Activated T-cell treated with anti-CD3 and anti-CD28 coated beads, Interleukin-2, amount 50 U/mL, for 1 hour (primary cell): ENCODE data around the gene RING1.

Source experiments
- DNase-seq: peaks from one replicate; pipeline ENCODE4 v3.0.0-alpha.2; 2020

Gene RING1

DNA sequence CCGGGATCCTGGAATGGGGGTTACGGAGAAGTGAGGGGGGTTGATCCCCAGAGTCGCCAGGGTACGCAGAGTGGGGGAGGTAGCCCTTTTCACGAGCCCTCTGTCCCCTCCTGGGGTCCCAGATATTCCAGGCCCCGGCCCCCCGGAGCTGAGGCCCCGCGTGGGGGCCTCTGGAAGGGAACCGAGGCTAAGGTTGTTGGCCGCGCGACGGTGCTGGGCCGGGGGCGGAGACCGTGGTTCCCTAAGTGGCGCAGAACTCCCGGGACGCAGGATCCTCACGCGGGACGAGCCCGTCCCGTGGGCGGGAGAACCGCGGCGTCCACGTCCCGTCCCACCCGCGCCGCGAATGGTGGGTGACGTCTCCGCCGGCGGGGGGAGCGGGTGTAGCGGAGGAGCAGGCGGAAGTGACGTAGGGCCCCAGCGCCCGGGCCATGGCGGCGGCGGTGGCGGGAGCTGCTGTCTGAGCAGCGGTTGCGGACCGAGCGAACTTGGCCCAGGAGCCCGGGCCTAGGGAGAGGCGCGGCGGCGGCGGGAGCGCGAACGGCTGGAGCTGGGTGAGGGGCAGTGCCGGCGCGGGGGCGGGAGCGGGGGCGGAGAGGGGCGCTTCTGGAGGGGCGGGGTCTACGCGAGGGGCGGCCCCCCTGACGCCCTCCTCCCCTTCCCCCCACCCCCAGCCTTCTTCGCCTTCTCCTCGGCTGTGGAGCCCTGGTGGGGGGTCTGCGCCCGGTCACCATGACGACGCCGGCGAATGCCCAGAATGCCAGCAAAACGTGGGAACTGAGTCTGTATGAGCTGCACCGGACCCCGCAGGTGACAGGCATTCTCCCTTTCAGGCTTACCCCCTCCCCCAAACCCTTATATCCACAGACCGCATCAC is at the start of gene RING1:
RING1 (plus strand) TSS at position 410 of the 877 bp plus-strand sequence; CDS start at position 733, 323 bp downstream.
- DNase-seq, result peak; percentile 91

DNA sequence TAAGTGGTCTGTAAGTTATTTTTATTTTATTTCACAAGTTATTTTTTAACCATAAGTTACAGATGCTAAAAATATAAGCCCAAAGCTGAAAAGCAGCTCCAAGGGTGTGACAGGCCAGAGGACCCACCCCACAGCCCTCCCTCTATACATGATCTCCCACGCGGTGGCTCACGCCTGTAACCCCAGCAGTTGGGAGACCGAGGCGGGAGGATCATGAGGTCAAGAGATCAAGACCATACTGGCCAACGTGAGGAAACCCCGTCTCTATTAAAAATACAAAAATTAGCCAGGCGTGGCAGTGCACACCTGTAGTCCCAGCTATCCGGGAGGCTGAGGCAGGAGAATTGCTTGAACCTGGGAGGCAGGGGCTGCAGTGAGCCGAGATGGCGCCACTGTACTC is 48.2 kb upstream of the RING1 start:
- DNase-seq, result no peak

DNA sequence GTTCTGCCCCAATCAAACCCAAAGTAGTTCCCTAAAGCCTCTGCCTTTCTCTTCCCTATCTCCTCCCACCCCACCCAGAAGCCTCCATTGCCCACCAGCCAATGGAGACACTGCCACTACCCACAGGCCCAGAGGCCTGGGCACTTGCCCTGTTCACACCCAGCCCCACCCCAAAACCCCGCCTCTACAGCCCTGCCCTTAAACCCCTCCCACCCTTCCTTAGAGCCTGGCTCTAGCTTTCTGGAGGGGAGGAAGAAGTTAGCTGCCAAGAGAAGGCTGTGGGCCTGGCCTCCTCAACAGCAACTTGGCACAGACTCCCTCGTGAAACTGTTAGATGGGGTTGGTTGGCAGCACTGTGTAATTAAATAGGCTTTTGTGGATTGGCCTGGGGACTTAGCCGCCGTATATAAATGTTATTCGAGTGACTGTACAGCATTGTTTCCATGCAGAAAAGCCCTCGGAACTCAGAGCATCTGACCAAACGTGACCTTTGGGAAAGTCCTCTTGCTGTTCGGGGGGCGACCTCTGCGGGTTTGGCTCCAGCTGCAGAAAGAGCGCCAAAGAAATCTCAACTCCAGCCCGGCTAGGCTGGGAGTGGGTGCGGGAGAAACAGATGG is 47.5 kb upstream of the RING1 start:
- no peak for DNase-seq

DNA sequence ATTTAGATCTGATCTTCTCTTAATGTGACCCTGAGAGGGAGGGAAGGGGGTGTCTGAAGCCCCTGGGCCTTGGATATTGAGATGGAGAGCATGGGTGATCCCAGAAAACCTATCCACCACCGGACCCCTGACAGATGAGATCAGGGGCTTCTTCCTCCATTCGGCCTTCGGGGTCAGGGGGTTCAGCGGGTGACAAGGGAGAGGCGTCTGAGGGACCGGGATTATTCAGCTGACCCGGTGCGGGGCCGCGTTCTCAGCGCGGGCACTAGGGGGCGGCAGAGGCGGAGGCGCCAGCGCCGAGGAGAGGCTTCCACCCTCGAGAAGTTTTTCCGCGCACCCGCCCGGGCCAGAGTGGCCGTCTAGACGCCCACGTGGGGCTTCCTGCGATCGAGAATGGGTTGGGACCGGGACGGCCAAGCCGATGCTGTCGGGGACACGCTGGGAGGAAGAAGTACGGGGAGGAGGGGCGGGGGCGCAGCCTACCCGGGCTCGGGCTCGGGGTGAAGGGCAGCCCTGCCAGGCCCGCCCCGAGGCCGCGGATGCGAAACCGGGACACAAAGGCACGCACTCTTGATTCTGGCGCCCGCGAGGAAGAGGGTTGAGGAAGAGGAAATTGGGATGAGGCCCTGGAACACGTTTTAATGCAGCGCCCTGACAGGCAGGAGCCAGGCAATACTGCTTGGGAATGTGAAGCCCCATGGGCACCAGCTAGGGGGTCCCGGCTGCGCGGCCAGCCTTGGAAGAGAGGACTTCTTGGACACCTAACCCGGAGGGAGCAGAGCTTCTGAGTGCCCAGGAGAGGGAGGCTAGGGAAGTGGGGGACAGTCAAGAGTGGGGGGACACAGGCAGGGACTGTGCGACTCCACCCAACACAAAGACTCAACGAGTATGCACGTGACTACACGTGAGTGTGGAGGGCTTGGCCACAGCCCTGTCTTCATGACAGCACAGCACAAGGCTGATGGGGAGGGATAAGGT is 46.7 kb upstream of the RING1 start:
- DNase-seq, result peak; percentile 89

DNA sequence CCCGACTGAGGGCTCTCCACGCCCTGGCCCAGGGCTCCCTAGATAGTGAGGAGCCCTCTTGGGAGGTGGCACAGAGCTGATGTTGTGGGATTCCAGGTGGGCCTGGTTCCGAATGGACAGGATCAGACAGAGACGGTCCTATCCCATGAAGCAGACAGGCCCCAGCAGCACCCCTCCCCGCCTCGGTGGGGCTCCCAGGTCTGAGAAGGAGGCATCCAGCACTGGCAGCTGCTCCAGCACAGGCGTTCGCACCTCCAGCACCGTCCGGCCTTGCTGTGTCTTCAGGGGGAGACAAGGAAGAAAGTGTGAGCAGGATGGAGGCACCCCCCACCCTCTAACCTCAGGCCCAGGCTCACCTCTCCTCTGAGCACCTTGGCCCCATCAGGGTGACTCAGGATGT is 44.8 kb upstream of the RING1 start:
- no peak for DNase-seq

DNA sequence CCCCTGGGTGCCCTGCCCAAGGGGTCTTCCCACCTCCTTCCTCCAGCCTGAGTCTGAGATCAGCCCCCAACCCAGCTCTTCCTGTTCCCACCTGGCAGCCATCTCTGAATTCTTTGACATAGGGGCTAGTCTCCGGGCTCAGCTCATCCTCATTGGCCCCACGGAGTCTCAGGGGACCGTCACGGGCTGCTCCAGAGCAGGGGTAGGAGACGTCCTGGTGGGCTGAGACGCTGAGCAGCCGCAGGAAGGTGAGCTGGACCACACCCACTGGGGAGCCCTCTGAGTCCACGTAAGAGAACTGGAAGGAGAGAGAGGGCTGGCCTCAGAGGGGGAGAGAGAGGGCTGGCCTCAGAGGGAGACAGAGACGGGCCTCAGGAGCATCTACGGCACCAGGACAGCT is 44.1 kb upstream of the RING1 start:
- DNase-seq, result no peak

DNA sequence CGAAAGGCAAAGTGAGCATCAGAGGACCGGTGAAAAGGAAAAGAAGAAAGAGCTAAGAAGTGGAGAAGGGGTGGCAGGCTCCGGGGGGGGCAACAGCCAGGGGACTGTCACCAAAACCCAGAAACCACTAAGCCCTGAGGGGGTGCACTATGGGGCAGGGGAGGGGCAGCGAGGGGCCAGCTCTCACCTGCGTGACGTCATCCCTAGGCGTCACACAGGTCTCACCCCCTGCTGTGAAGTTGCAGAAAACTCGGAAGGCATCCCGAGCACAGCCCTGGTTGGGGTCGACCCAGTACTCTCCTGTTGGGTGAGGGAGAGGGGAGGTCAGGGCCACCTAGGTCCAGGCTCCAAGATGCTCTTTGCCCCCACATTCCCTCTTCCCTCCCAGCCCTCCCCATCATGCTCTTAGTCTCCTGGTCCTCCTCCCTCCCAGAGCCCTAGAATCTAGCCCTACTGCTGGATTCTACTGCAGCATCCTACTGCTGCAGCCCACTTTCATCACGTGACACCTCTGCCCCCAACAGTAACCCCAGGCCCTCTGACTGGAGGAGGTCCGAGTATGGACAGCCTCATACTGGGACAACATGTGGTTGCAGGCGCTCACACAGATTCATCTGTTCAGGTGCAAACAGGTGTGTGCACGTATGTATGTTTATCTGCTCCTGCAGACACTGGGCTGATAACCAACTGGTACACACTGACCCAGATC is 43.5 kb upstream of the RING1 start:
- no peak for DNase-seq

DNA sequence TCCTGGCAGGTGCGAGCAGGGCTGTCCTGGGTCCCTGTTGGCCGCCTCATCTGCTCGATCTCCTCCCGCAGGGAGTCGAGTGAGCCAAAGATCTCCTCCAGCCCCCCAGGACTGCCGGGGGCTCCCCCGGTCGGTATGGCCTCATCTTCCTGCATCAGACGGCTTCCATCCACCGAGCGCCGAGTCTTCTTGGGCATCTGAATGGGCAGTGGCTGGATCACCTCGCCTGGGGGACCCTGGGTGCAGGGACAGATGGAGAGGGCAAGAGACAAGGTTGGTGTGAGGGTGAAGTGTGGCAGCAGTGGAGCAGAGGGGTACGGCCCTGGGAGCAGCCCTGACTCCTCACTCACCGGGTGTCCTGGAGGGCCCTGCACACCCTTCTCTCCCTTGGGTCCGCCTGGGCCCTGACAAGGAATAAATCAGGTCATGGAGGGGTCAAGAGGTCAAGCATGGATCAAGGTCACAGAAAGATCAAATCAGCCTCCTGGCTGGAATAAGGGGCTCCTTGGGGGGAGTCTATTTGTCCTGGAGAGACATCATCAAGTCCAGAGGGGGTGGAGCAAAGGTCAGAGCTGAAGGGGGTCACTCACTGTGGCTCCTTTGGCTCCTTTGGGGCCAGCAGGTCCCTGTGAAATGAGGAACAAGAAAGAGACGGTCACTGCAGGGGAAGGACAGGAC is 42.6 kb upstream of the RING1 start:
- DNase-seq, result no peak

DNA sequence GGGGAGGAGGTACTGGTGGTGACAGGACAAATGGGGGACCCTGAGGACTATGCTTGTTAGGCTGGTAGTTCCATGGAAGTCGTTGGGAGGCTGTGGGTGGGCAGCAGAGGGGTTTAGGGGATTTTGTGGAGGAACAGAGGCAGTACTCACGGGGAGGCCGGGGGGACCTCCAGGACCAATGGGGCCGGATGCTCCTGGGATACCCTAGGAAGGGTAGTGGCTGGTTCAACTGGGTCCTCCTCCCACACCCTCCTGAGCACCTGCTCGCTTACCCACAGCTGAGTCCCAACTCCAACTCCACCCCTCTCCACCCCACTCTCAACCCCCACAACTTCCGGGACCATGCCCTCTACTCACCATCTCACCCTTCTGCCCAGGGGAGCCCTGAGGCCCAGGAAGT is 41.9 kb upstream of the RING1 start:
- DNase-seq, result no peak

DNA sequence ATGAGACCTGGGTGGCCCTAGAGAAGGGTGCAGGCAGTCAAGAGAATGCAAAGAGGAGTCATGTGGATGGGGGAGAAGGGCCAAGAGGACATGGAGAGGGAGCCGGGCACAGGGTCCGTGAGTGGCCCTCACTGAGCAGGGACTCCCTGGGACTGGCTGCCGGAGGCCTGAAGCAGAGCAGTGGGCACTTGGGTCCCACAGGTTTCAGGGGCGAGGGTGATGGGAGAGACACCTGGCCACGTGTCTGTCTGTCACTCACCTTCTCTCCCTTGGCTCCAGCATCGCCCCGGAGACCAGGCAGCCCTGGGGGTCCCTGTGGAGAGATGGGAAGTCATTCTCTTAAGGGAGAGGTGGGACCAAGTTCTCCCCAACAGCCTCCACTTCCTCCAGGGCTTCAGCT is 41.5 kb upstream of the RING1 start:
- no peak for DNase-seq

DNA sequence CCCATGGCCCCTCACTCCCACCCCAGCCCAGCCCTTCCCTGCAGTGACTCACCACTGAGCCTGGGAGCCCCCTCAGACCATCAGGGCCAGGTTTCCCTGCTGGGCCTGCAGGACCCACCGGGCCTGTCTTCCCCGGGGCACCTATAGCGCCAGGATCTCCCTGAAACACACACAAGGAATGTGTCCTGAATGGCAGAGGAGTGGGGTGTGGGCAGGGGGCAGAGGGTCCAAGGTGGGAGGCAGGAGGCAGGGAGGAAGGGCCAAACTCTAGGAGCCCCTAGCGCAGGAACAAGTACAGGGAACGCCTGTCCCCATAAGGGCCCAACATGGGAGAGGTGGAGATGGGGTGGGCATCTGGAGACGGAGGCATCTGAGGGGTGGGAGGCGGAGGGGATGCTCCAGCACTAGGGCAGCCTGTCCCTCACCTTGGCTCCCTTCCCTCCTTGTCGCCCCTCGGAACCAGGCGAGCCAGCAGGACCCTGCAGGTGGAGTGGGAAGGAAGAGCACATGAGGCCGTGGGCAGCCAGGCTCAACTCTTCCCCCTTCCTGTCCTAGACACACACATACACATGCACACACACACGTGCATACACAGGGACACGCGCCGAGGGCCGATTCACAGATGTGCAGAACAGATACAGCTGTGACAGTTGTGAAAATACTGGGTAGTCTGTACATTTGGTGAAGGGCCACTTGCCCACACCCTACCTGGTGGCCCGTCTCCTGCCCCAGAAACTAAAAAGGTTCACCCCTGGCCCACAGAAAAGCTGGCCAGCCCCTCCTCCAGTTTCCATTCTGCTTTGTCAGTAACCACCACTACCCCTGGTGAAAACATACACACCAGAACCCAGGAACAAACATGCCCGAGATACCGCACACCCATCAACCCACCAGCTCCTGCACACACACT is 40.7 kb upstream of the RING1 start:
- DNase-seq, result no peak

DNA sequence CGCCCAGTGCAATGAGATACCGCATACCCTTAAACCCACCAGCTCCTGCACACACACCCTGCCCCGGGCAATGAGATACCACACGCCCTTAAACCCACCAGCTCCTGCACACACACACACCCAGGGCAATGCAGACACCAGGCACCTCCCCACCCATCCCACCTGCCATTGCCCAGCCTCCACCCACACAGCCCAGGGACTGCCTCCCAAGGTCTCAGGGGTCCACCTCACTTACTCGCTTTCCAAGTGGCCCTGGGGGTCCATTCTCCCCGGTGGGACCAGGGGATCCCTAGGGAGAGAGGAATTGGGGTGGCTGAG is 40.1 kb upstream of the RING1 start:
- DNase-seq, result no peak

DNA sequence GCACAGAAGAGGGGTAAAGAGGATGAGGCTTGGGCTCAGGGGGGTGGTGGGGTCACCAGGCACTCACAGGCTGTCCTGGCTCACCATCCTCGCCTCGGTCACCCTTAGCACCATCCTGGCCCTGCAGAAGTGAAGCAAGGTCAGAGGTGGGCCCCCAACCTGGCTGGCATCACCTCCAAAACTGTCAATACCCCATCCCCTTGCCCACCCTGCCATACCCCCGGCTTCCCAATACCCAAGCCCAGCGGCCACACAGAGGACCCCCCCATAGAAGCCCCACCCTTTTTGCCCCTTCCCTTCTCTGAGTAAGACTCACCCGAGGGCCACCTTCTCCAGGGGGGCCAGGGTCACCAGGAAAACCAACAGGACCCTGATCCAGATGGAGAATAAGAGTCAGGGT is 39.7 kb upstream of the RING1 start:
- DNase-seq, result no peak

DNA sequence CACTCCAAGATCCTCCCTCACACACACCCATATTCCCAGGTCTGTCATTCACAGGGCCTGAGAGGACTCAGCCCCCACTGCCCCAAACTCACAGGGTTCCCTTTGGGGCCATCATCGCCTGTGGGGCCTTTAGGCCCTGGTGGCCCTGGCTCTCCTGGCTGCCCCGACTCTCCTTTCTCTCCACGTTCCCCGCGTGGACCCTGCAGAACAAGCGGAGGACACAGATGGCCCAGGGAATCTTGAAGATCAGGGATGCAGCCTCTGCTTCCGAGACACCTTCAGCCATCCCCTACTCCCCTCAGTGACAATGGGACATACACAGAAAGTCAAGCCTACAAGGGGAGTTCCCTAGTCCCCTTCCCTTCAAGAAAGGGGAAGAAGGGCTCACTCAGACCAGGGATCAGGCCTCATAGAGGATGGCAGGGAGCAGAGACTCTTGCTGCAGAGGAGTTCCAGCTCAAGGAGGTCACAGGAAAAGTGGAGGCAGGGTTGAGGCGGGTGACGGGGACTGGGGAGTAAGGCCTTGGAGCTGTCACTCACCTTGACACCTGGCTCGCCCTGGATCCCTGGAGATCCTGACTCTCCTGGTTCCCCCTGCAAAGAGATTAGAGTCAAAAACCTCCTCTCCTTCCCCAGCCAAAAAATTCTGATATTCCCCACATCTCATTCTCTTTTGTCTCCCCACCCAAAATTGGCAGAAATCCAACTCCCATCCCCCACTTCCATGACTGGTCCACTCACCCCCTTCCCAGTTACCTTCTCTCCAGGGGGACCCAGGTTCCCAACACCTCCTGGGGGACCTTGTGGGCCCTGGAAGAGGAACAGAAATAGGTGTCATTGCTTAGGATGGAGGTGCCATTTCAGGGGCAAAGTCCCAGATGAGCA is 38.8 kb upstream of the RING1 start:
- DNase-seq, result no peak

DNA sequence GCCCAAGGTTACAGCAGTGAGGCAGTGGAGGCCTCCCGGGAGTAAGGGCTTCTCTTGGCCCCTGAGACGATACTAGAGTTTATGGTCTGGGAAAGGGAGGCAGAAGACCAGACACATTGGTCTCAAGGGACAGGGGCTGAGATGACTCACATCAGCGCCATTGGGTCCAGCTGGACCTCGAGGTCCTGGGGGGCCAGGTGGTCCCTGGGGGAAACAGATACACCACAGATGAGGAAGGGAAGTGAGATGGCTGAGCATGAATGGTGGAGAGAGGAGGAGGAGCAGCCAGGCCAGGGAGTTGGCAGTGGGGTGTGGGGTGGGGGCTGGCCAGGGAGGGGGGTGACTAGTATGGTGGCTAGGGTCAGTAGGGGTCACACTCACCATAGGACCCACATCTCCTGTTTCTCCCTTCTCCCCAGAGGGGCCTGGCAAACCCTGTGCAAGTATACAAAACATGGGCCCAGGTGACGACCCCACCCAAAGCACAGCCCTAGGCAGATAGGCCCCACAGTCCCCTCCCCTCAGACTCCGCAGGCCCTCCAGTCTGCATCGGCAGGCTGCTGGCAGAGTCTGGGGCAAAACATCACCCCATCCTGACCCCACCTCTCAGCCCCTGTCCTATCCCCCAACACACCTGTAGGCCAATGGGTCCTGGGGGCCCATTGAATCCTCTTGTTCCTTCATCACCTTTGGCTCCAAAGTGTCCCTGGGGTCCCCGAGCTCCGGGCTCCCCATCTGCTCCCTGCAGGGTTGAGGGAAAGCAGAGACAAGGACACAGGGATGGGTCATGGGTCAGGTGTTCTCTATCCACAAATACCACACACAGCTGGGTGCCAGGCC is 37.9 kb upstream of the RING1 start:
- DNase-seq, result no peak

DNA sequence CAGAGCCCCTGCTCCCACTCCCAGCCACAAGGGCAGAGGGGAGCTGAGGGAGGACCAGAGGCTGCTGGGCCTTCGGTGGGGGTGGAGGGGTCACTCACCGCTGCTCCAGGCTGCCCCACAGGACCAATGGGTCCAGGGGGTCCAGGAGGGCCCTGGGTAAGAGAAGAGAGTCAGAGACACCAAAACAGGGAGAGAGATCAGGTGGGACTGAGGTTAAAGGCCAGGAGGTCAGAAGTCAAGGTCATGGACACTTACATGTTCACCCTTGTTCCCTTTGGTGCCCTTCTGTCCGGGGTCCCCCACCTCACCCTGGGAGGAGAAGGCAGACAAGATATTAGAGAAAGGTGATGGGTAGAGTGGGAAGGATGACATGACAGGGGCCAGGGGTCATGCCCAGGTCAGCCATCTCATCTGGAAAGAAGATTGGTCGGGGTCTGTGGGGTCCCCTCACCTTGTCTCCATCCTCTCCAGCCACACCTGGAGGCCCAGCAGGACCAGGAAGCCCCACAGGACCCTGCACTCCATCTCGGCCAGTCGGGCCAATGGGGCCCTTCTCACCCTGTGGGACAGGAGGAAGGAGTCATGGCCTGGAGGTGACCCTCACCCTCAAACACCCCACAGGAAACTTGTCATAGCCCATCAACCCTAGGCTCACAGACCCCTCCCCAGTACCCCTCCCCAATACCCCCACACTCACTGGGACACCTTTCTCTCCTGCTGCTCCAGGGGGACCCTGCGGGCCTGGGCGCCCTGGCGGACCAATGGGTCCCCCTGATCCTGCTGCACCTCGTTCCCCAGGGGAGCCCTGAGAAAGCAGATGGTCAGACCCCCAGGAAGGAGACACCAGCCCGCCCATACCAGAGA is 37.1 kb upstream of the RING1 start:
- no peak for DNase-seq

DNA sequence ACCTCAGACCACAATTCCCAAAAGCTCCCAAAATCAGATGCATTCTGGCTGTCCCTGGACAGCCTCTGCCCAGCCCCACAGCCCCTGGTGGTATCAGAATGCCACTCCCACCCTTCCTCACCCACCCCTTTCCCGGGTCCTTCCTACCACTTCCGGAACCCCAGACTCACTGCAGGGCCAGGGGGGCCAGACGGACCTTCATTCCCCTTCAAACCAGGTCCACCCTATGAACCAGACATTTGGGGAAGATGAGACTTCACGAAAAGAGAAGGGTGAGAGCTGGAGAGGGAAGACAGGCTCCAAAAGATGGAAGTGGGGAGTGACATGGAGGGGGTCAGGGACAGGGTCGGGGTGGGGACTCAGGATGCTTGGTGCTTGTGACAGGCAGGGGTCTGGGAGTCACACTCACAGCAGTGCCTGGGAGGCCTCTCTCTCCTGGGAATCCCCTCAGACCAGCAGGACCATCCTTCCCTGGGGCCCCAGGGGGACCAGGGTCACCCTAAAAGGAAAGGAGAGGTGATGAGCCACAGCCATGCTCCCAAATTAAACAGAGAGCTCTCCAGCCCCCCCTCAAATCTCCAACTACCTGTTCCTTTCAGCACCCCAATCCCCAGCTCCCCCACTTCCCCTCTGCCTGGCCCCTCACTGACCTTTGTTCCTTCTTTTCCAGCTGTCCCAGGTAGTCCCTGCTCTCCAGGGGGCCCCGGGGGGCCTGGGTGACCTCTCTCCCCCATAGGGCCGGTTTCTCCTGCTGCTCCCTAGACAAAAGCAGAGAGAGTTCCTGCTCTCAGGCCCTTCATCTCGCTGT is 36.2 kb upstream of the RING1 start:
- no peak for DNase-seq
